Left kidney (tissue), 8 donors: ENCODE data around the gene CDKN1C. TPM values are rescaled to one million over a fixed set of nuclear protein-coding genes. Genes with fewer than 3 reads are reported as not detected.

ENCODE experiments used
- DNase-seq: peaks from one replicate; pipeline ENCODE4 v3.0.0-alpha.2; 2013
- long read RNA-seq, 8 donors: transcript quantifications; one replicate each; lab custom pipeline, GENCODE V29; 2026
- polyA plus RNA-seq: library from polyadenylated mRNA; unstranded; fragments of 120-200 nt; gene quantifications from one replicate; pipeline ENCODE4 v1.2.1, GENCODE V29; 2013; ENCODE audit not compliant: insufficient read length

The CDKN1C gene
- polyA plus RNA-seq, result 90.1 TPM
- long read RNA-seq, donor 1, transcript CDKN1C-205 (2 exons, 944 nt), result minor isoform, 23 of 404 reads
- long read RNA-seq, donor 1, transcript CDKN1C-201 (4 exons, 1,193 nt), result minor isoform, 6 of 404 reads
- long read RNA-seq, donor 1, transcript CDKN1C-203 (3 exons, 1,930 nt), result minor isoform, 44 of 404 reads
- long read RNA-seq, donor 1, transcript CDKN1C-204 (4 exons, 1,771 nt), result major isoform, 86 of 404 reads
- long read RNA-seq, donor 1, partial matches to known transcripts, result 226 of 404 reads
- long read RNA-seq, donor 1, other reads (novel, unspliced or antisense), result 13 of 404 reads
- long read RNA-seq, donor 2, transcript CDKN1C-204 (4 exons, 1,771 nt), result major isoform, 50 of 226 reads
- long read RNA-seq, donor 2, transcript CDKN1C-201 (4 exons, 1,193 nt), result minor isoform, 7 of 226 reads
- long read RNA-seq, donor 2, transcript CDKN1C-205 (2 exons, 944 nt), result minor isoform, 19 of 226 reads
- long read RNA-seq, donor 2, transcript CDKN1C-203 (3 exons, 1,930 nt), result minor isoform, 29 of 226 reads
- long read RNA-seq, donor 2, partial matches to known transcripts, result 120 of 226 reads
- long read RNA-seq, donor 2, other reads (novel, unspliced or antisense), result 0 of 226 reads
- long read RNA-seq, donor 3, transcript CDKN1C-205 (2 exons, 944 nt), result minor isoform, 14 of 68 reads
- long read RNA-seq, donor 3, transcript CDKN1C-203 (3 exons, 1,930 nt), result minor isoform, 18 of 68 reads
- long read RNA-seq, donor 3, transcript CDKN1C-204 (4 exons, 1,771 nt), result major isoform, 34 of 68 reads
- long read RNA-seq, donor 3, partial matches to known transcripts, result 0 of 68 reads
- long read RNA-seq, donor 3, other reads (novel, unspliced or antisense), result 0 of 68 reads
- long read RNA-seq, donor 4, transcript CDKN1C-205 (2 exons, 944 nt), result major isoform, 6 of 8 reads
- long read RNA-seq, donor 4, partial matches to known transcripts, result 0 of 8 reads
- long read RNA-seq, donor 4, other reads (novel, unspliced or antisense), result 0 of 8 reads
- long read RNA-seq, donor 5, transcript CDKN1C-205 (2 exons, 944 nt), result minor isoform, 11 of 248 reads
- long read RNA-seq, donor 5, transcript CDKN1C-201 (4 exons, 1,193 nt), result minor isoform, 6 of 248 reads
- long read RNA-seq, donor 5, transcript CDKN1C-203 (3 exons, 1,930 nt), result minor isoform, 24 of 248 reads
- long read RNA-seq, donor 5, transcript CDKN1C-204 (4 exons, 1,771 nt), result major isoform, 71 of 248 reads
- long read RNA-seq, donor 5, partial matches to known transcripts, result 120 of 248 reads
- long read RNA-seq, donor 5, other reads (novel, unspliced or antisense), result 11 of 248 reads
- long read RNA-seq, donor 6, transcript CDKN1C-203 (3 exons, 1,930 nt), result minor isoform, 21 of 115 reads
- long read RNA-seq, donor 6, transcript CDKN1C-204 (4 exons, 1,771 nt), result major isoform, 62 of 115 reads
- long read RNA-seq, donor 6, transcript CDKN1C-205 (2 exons, 944 nt), result minor isoform, 19 of 115 reads
- long read RNA-seq, donor 6, partial matches to known transcripts, result 6 of 115 reads
- long read RNA-seq, donor 6, other reads (novel, unspliced or antisense), result 0 of 115 reads
- long read RNA-seq, donor 7, transcript CDKN1C-205 (2 exons, 944 nt), result minor isoform, 19 of 253 reads
- long read RNA-seq, donor 7, transcript CDKN1C-203 (3 exons, 1,930 nt), result minor isoform, 25 of 253 reads
- long read RNA-seq, donor 7, transcript CDKN1C-204 (4 exons, 1,771 nt), result major isoform, 56 of 253 reads
- long read RNA-seq, donor 7, transcript CDKN1C-202 (3 exons, 1,936 nt), result minor isoform, 5 of 253 reads
- long read RNA-seq, donor 7, partial matches to known transcripts, result 144 of 253 reads
- long read RNA-seq, donor 7, other reads (novel, unspliced or antisense), result 0 of 253 reads
- long read RNA-seq, donor 8, transcript CDKN1C-205 (2 exons, 944 nt), result minor isoform, 10 of 49 reads
- long read RNA-seq, donor 8, transcript CDKN1C-204 (4 exons, 1,771 nt), result major isoform, 26 of 49 reads
- long read RNA-seq, donor 8, transcript CDKN1C-203 (3 exons, 1,930 nt), result minor isoform, 6 of 49 reads
- long read RNA-seq, donor 8, partial matches to known transcripts, result 5 of 49 reads
- long read RNA-seq, donor 8, other reads (novel, unspliced or antisense), result 0 of 49 reads

GRCh38 chr11:2885678-2886081, at the start of gene CDKN1C:
Gene CDKN1C (minus strand): TSS chr11:2885775. CDS start chr11:2885456, 319 bp downstream.
- peak; percentile 90 for DNase-seq

DNA sequence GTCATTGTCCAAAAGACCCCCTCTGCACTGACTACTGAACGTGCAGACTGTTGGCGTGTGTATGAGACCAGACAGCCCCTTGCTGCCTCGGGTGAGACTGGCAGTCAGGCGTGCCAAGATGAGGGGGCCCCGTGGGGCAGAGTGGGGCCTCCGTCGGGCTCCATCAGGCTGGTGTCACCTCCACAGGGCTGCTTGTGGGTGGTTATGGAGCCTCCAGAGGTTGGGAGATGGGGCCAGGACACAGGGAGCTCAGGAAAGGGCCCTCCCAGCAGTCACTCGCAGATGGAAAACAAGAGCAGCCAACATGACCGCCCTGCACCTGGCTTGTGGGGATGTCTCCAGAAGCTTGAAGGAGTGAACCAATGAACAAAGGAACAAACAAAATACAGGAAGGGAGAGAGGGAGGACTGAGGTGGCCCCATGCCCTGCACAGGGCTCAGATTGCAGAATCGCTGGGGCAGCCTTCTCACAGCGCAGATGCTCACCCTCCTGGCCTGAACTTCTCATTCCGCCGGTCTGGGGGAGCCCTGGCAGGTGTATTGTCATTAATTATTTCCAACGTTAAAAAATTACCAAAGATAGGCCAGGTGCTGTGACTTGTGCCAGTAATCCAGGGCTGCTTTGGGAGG, 49.1 kb upstream of the CDKN1C start:
- DNase-seq, result no peak

DNA sequence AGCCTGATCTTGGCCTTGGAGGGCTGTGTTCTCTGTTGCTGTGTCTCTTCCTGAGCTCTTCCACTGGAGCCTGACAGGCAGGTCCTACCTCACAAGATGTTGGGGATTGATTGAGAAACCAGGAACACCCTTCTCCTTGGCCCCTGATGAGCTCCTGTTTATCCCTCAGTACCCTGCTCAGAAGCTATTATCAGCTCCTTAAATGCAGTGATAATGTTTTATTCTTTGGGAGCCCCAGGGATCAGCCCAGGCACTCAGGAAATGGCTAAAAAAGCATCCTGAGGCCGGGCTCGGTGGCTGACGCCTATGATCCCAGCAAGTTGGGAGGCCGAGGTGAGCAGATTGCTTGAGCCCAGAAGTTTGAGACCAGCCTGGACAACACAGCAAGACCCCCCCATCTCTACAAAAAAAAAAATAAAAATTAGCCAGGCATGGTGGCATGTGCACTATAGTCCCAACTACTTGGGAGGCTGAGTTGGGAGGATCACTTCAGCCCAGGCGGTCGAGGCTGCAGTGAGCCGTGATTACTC, 48.5 kb upstream of the CDKN1C start:
- no peak for DNase-seq

- DNase-seq, result no peak
Observed at GRCh38 chr11:2933375-2934020, 47.9 kb upstream of the CDKN1C start.

- no peak for DNase-seq
Observed at GRCh38 chr11:2932850-2933251, 47.3 kb upstream of the CDKN1C start.

DNA sequence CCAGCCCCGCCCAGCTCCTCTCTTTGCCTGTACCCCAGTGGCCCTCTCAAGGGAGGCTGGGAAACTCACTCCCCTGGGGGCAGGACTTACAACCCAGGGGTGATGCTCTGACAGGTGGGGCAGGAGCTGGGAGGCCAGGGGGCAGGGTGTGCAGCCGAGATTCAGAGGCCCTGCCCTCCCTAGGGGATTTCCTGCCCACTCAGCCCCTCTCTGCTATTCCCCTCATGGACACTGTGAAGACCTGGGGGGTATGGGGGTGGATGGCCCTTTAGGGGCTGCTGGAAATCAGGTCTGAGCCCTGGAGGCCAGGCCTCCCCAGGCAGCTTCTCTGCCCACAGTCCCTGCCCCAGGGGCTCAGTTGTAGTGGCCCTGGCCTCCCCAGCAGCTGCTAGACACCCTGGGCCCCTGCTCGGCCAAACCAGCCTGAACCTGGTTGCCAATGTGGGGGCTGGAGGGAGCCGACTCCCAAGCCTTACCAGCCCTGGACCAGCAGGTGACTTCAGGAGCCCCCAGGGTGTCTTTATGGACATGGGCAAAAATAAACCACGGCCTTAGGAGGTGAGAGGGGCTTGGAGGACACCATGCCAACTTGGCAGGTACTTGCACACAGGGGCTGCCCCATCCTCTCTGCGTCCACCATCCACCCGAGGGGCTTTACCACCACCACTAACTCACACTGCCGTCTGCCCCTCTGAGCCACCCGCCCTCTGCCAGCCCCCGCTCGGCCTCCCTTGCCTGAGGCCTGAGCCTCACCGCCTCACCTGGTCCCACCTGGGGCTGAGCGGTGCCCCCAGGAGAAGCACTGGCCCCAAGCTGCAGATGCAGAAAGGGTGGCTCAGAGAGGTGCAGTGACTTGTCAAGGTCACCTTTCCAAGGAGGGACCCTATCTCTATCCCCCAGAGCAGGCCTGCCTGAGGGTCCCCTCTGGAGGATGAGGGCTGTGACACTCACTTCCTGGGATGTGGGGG, 46.5 kb upstream of the CDKN1C start:
- DNase-seq, result no peak

GRCh38 chr11:2931420-2931746, 45.8 kb upstream of the CDKN1C start:
- no peak for DNase-seq

DNA sequence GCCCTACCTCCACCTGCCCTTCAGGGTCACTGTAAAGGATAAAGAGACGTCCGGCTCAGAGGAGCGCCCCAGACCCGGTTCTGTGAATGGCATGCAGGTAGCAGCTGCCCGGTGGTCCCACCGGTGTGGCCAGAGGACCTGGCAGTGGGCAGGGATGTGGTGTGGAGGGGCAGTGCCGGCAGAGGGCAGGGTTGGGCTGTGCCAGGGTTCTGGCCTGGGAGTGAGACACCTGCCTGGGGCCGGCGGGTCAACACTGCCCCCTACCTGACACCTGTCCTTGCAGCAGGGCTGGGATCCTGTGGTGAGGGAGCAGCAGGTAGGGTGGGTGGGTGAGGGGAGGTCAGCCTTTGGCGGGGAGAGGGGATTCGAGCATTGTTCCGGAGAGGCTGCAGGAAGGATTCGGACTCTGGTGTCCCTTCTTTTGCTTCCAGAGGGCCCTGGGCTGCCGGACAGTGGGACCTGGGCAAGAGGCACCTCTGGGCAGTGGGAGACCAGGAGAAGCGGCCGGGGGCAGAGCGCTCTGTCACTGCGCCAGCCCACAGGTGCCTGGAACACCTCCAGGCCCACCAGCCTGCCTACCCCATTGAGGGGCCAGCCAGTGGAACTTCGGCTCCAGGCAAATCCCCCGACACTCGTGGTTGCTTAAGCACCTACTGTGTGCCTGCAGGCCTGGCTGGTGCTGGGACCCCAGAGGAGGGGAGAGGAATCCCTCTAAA, 45.3 kb upstream of the CDKN1C start:
- DNase-seq, result peak; percentile 53

- no peak for DNase-seq
Observed at GRCh38 chr11:2929950-2930703, 44.6 kb upstream of the CDKN1C start.

- DNase-seq, result no peak
Observed at GRCh38 chr11:2929531-2929949, 44.0 kb upstream of the CDKN1C start.

GRCh38 chr11:2928605-2929530, 43.3 kb upstream of the CDKN1C start, which contains the start of gene PHLDA2:
Gene PHLDA2 (minus strand): TSS chr11:2929420. CDS start chr11:2929364, 56 bp downstream.
- no peak for DNase-seq

DNA sequence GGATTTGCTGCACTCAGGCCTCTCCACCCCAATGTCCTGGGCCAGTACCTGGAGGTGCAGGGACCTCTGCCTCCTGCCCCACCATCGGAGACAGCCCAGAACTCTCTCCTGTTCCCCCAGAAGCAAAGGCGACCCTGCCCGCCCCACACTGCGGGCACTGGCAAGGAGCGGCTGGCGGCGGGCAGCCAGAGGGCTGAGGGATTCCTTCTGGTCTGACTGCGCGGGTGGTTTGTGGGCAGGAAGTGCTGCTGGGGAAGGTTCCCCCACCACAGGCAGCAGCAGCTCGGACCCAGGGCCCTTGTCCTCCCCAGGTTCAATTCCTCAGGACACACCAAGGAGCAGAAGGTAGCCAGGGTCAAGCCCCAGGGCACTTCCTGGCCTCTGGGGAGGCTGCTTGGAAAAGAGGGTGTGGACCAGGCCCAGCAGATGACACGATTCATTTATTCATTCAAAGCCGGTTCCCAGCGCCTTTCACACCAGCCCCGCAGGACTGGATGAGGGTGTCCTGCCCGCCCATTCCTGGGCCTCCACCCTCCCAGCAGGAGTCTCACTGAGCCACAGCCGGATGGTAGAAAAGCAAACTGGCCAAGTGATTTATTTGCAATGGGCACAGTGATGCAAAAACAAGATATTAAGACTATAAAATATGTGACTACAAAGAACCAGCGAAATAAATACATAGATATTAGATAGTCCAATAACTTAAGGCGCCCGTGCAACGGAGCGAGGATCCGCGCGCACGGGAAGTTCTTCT, 42.5 kb upstream of the CDKN1C start:
- no peak for DNase-seq

DNA sequence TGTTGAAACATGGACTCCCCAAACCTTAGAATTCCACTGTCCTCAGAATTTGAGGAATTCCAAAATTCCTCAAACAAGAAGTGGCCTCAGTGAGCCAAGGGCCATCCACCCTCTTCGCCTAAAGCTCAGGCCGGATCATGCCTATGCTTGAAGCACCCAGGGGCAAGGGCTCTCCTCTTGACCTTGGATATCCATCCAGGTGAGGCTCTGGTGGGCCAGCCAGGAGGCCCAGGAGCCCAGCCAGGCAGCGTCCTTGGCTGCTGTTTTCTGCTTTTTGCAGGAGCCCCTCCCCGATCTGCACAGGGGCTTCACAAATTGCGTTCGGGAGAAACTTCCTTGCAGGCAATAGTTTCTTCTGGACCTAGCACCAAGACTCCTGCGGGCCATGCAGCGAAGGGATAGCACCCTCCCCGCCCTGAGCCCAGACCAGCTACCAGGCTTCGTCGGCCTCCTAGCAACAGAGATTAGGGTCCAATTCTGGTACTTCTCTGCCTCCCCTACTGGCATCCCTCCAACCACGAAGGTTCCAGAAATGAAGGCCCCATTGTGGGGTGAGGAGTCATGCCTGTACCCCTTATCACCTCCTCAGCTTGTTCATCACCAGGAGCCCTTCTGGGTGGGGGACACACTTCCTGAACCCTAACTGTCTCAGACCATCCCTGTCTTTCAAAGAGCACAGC, 41.7 kb upstream of the CDKN1C start:
- no peak for DNase-seq

DNA sequence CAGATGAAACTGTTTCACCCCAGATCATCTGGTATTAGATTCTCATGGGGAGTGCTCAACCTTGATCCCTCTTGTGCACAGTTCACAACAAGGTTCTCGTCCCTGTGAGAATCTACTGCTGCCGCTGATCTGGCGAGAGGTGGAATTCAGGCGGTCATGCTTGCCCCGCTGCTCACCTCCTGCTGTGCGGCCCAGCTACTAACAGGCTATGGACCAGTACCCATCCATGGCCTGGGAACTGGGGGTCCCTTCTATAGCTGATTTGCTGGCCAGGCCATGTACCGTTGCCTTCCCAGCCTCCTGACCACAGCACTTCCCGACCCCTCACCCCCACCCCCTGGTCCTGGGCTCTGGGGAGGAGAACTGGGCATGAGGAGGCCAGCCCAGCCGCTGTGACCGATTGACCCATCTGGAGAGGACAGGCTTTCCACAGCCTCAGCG, 41.1 kb upstream of the CDKN1C start:
- DNase-seq, result no peak
